SH-SY5Y (cell line): Measurements from ENCODE around the gene GCM1.

Experiments
- GATA2 ChIP-seq: IDR thresholded peaks from 2 replicates; pipeline ENCODE4 v1.6.1; 2011; ENCODE audit warnings: mild to moderate bottlenecking, low read depth, low read length
- GATA3 ChIP-seq: IDR thresholded peaks from 2 replicates; pipeline ENCODE4 v1.6.1; 2011; ENCODE audit warnings: low read depth, mild to moderate bottlenecking, low read length, moderate library complexity

DNA sequence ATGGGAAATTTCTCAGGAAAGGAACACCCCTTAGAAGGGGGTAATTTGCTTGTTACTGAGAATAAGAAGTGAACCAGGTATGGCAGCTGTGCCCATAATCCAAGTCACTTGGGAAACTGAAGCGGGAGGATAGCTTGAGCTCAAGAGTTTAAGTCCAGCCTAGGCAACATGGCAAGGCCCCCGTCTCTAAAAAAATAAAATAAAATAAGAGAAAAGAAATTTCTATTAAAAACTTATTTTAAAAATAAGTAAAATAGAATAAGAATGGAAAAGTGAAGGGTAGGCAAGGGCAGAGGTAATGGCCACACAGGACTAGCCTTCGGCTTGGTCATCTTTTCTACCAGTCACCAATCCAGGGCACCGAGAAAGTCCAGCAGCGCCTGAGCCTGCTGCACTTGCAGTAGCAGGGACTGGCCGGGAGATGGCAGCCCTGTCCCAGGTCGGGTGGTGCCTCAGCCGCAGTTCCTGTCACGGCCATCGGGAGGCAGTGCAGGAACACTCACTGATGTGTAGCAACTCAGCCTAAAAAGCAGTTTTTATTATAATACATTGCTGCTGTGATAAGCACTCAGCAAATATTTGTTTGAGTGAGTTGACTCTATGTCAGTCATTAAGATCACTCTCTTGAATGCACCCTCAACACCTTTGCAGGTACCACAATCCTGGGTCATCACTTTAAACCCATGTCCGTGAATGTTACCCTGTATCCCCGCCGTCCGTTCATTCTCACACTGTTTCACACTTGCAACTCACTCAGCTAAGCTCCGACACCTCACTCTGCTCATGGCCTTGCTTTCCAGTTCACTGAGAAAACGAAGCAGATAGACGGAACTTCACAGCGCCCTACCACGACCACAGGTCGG is 23.2 kb upstream of the GCM1 start:
- TF ChIP-seq GATA2, result no peak
- TF ChIP-seq GATA3, result no peak
